Fibroblast of villous mesenchyme (primary cell): Measurements from ENCODE around the gene AMN1. TPM values are rescaled to one million over a fixed set of nuclear protein-coding genes. Genes with fewer than 3 reads are reported as not detected.

Experiments used
- DNase-seq: peaks from one replicate; pipeline ENCODE4 v3.0.0-alpha.2; 2010; ENCODE audit warnings: low read depth
- H3K4me3 ChIP-seq: 2 replicates; pipeline ENCODE4 v1.5.1; 2011; ENCODE audit warnings: low read depth, mild to moderate bottlenecking, low read length
- total RNA-seq: library from RNA; depleted of rRNA; stranded (reverse); fragments of >200 nt; gene quantifications from 2 replicates; pipeline ENCODE4 v1.2.3, GENCODE V29; 2012
- TF ChIP-seq, protein P1 (sequence below): IDR thresholded peaks from 2 replicates; pipeline ENCODE4 v1.5.1; 2012; ENCODE audit warnings: low read depth, mild to moderate bottlenecking, low read length; ENCODE audit not compliant: insufficient read depth

Gene AMN1
- total RNA-seq, 1 donor, result 7.3 TPM

DNA sequence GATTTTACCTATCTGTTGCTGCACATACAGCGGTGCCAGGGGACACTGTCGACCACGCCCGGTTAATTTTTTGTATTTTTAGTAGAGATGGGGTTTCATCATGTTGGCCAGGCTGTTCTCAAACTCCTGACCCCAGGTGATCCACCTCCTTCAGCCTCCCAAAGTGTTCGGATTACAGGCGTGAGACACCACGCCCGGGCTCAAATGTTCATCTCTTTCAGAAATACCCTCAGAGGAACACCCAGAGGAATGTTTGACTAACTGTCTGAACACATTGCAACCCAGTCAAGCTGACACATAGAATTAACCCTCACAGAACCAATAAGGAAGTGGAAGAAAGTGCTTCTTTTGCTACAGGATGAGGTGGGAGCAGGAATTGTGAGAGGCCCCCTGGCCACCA is 84.3 kb downstream of the AMN1 start:
- DNase-seq, result no peak
- no peak overlapping the region for H3K4me3 ChIP-seq
- TF ChIP-seq, protein P1, sequence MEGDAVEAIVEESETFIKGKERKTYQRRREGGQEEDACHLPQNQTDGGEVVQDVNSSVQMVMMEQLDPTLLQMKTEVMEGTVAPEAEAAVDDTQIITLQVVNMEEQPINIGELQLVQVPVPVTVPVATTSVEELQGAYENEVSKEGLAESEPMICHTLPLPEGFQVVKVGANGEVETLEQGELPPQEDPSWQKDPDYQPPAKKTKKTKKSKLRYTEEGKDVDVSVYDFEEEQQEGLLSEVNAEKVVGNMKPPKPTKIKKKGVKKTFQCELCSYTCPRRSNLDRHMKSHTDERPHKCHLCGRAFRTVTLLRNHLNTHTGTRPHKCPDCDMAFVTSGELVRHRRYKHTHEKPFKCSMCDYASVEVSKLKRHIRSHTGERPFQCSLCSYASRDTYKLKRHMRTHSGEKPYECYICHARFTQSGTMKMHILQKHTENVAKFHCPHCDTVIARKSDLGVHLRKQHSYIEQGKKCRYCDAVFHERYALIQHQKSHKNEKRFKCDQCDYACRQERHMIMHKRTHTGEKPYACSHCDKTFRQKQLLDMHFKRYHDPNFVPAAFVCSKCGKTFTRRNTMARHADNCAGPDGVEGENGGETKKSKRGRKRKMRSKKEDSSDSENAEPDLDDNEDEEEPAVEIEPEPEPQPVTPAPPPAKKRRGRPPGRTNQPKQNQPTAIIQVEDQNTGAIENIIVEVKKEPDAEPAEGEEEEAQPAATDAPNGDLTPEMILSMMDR, result no peak

DNA sequence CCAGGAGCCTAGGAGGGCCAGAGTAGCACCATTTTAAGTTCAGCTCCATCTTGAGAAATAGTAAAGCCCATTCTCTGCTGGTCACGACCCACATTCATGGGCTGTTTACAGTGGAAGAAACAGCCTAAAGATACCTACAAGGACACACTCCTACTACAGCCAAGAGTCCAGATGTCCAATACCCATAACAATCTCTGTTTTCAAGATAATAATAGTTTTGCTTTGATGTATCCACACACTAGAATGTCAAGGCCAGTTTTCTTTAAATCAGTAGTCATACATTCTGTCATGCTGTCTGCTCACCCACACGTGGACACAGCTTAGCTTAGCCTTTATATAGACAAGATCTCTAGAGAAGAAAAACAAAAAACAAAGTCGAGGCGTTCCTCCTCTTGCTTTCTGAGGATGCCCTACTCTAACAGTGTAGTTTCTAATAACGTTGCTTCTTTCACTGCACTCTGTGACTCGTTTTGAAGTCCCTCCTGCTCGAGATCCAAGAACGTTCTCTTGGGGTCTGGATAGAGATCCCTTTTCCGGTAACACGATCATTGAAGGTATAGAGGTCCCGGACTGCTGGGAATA is 87.2 kb downstream of the AMN1 start:
- DNase-seq, result no peak
- H3K4me3 ChIP-seq, result no peak overlapping the region
- TF ChIP-seq, protein P1, result no peak

DNA sequence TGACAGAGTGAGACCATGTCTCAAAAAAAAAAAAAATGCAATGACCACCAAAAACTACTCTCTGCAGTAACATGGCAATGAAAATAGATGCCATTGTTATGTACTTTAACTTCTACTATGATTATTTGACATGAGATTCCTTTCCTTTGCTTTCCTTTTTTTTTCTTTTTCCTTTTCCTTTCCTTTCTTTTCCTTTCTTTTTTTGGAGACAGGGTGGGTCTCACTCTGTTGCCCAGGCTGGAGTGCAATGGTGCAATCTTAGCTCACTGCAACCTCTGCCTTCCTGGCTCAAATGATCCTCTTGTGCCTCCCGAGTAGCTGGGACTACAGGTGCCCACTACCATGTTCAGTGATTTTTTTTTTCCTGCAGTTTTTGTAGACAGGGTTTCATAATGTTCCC is 94.2 kb downstream of the AMN1 start:
- TF ChIP-seq, protein P1, result no peak
- no peak overlapping the region for H3K4me3 ChIP-seq
- no peak for DNase-seq

DNA sequence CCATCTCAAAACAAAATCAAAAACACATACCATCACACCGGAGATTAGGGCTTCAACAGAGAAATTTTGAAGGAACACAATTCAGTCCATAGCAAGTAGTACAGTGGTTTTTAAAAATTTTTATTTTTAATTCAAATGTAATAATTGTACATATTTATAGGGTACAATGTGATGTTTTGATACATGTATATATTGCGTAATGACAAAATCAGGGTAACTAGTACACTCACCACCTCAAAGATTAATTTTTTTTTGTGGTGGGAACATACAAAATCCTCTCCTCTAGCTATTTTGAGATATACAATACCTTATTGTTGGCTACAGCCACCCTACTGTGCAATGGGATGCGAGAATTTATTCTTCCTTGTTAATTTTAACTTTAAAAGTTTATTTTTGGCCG is 95.4 kb downstream of the AMN1 start:
- no peak overlapping the region for H3K4me3 ChIP-seq
- TF ChIP-seq, protein P1, result no peak
- no peak for DNase-seq

DNA sequence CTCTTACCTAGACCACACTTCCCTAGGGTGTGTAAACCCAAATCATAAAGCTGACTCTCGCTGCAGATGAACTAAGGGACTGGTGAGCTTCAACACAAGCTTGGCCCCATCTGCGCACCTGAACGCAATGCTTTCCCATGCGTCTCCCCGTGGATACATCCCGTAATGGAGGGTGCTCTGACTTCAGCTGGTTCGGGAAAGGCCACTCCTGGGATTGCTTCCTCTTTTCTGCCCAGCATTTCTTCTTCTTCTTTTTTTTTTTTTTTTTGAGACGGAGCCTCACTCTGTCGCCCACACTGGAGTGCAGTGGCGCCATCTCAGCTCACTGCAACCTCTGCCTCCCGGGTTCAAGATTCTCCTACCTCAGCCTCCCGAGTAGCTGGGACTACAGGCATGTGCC is 97.0 kb downstream of the AMN1 start:
- no peak for DNase-seq
- TF ChIP-seq, protein P1, result no peak
- H3K4me3 ChIP-seq, result no peak overlapping the region

DNA sequence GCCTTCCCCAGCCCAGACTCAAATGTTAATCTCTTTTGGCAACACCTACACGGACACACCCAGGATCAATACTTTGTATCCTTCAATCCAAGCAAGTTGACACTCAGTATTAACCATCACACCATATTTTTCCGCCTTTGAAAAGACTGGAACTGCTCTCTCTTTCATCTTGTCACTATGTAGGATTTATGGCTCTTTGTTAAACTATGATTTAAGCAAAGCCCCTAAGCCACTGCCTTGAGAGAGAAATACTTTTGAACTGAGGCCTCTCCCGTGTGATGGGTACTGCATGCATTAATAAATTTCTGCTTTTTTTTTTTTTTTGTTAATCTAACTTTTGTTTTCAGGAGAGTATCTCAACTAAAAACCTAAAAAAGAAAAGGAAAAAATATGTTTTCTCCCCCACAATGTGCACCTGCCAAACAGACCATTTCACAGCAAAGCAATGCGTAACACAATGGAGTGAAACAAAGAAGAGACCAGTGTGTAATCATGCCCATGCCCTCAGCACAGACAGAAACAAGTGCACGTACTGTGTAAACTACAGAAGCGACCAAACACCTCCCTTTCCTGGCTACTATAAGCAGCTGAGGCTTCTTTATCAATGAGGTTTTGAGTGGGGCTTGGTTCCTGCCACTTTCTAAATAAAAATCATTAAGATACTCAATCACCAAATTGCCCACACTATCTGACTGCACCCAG is 97.6 kb downstream of the AMN1 start:
- no peak for DNase-seq
- no peak overlapping the region for H3K4me3 ChIP-seq
- TF ChIP-seq, protein P1, result no peak
